HG03064 (cell line): ENCODE results near the gene KCNK4.

Source experiments
- ATAC-seq: cut with Tn5 transposase; IDR thresholded peaks from one replicate; pipeline ENCODE4 v1.9.1; 2021; ENCODE audit warnings: low read depth; ENCODE audit not compliant: unreplicated experiment

The KCNK4 gene

DNA sequence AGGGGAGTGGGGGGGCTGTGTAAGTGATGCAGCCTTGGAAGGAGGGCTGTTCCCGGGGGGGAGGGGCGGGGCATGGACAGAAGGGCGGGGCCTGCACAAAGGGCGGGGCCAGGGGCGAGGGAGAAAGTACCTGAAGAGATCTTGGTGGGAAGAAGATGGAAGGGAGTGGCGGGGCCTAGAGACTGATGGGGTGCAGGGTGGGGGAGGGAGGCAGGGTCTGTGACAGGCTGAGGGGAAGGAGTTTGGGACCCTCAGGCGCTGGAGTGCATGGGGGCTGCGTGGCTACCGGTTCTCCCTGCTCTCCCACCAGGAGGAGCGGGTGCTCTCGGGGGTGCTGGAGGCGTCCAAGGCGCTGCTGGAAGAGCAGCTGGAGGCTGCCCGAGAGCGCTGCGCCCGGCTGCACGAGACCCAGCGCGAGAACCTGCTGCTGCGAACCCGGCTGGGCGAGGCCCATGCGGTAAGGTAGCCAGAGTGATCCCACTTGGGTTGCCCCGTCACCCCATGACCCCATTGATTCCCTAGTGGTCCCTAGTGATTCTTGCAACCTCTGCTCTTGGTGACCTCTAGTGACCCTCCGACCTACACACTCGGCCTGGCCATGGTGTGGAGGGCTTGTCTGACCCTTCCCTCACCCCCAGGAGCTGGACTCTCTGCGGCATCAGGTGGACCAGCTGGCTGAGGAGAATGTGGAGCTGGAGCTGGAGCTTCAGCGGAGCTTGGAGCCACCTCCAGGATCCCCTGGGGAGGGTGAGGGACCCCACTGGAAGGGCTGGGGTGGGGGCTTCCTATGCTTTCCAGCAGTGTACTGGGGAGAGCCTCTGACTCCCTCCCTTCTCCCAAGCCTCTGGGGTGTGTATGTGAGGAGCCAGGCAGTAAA is 52.0 kb downstream of the KCNK4 start:
- no peak for ATAC-seq

DNA sequence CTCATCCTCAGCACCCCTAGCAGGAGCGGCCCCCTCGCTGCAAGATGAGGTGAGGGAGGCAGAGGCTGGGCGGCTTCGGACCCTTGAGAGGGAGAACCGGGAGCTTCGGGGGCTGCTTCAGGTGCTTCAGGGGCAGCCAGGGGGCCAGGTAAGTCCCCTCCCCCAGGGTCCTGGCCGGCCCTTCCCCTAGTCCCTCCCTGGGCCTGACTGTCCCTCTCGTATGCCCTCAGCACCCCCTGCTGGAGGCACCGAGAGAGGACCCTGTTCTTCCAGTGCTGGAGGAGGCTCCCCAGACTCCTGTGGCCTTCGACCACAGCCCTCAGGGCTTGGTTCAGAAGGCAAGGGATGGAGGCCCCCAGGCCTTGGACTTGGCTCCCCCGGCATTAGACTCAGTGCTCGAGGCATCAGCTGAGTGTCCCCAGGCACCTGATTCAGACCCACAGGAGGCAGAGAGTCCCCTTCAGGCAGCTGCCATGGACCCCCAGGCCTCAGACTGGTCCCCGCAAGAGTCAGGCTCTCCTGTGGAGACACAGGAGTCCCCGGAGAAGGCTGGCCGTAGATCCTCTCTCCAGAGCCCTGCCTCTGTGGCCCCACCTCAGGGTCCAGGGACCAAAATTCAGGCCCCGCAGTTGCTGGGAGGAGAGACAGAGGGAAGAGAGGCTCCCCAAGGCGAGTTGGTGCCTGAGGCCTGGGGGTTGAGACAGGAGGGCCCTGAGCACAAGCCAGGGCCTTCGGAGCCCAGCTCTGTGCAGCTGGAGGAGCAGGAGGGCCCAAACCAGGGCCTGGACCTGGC is 52.9 kb downstream of the KCNK4 start:
- no peak for ATAC-seq

- no peak for ATAC-seq
Measured at GRCh38 chr11:64344787-64345186, 53.7 kb downstream of the KCNK4 start.

DNA sequence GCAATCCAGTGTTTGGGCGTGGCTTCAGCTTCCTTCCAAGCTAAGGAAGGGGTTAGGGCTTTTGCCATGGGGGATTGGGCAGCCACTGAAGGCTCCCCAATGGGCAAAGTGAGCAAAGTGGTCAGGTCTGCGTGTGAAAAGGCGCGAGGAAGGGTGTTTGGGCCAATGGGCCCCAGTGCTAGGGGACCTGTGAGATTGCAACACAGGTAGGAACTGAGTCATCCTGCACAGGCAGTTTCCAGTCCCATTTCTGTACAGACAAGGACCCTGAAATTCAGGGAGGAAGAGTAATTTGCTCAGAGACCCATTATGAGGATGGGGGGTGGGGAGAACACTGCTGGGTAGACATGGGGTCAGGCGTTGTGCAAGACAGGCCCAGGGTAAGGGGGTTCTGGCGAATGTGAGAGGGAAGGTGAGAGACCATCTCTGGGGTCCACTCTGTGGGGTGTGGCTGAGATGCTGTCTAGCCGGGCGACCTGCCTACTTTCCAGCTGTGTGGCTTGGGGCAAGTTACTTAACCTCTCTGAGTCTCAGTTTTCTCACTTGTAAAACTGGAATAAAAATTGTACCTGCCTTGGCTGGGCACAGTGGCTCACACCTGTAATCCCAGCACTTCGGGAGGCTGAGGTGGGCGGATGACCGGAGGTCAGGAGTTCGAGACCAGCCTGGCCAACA is 56.2 kb downstream of the KCNK4 start:
- no peak for ATAC-seq

GRCh38 chr11:64348383-64349024 is 57.4 kb downstream of the KCNK4 start:
- no peak for ATAC-seq

- no peak for ATAC-seq
Measured at GRCh38 chr11:64349025-64349387, 57.9 kb downstream of the KCNK4 start.

GRCh38 chr11:64349404-64349803 is 58.3 kb downstream of the KCNK4 start:
- no peak for ATAC-seq
